Lower leg skin (tissue), 4 donors: ENCODE measurements around the gene SMIM22. TPM values are rescaled to one million over a fixed set of nuclear protein-coding genes. Genes with fewer than 3 reads are reported as not detected.

Experiments used
- DNase-seq, 2 donors: peaks; one replicate each; pipeline ENCODE4 v3.0.0-alpha.2; 2019; ENCODE audit warnings: low spot score in 2 of 2
- H3K4me3 ChIP-seq: fragments of 200-600 bp; sonication (generic); 2 replicates; pipeline ENCODE4 v1.5.1; 2017; ENCODE audit warnings: mild to moderate bottlenecking, low read depth; ENCODE audit not compliant: poor library complexity, severe bottlenecking
- CTCF ChIP-seq, 3 donors: fragments of 450-650 bp; IDR thresholded peaks; one replicate each; pipeline ENCODE4 v1.5.1; 2016; ENCODE audit warnings: antibody characterized with exemption in 3 of 3, mild to moderate bottlenecking in 3 of 3, moderate library complexity in 2 of 3
- POLR2A ChIP-seq, 2 donors: fragments of 450-650 bp; IDR thresholded peaks; one replicate each; pipeline ENCODE4 v1.6.1; 2016 to 2017; ENCODE audit warnings: antibody characterized with exemption in 2 of 2, mild to moderate bottlenecking in 1 of 2, moderate library complexity in 1 of 2
- WGBS, 2 donors: methylation state at CpG; one replicate each; pipeline ENCODE4 v1.1.5; 2018; 5-methylcytosine and 5-hydroxymethylcytosine counted together
- intact Hi-C: fragments of 100-400 bp; cut with DNase I; formaldehyde crosslinking; loops from one replicate; pipeline ENCODE4 v1.15.0; 2023; ENCODE audit warnings: low total_unique reads
- total RNA-seq, 4 donors: library from RNA; depleted of rRNA; stranded (reverse); fragments of >200 nt; gene quantifications; one replicate each; pipeline ENCODE4 v1.1.0, GENCODE V29; 2016

SMIM22 gene
- total RNA-seq, 4 donors from 2014 or later: 6.6 to 10.6 (median 7.6) TPM; not detected in 1

GRCh38 chr16:4799171-4799855 is 4.1 kb downstream of the SMIM22 start:
- no peak for DNase-seq
- TF ChIP-seq CTCF (IDR thresholded peaks at IDR 0.05) (no peak), POLR2A (IDR thresholded peaks at IDR 0.05) (no peak)
- intact Hi-C loops: no loop called here
- 91 to 92% methylated on average over 19 of the region's 19 CpGs for WGBS, 2 donors
- no peak overlapping the region for H3K4me3 ChIP-seq

GRCh38 chr16:4800290-4801041 is 5.3 kb downstream of the SMIM22 start:
- intact Hi-C loops: no loop called here
- DNase-seq: no peak
- no peak for TF ChIP-seq POLR2A (IDR thresholded peaks at IDR 0.05)
- no peak for TF ChIP-seq CTCF (IDR thresholded peaks at IDR 0.05)
- no peak overlapping the region for H3K4me3 ChIP-seq
- 66 to 69% methylated on average over 15 to 16 of the region's 17 CpGs for whole genome bisulfite sequencing, 2 donors

- TF ChIP-seq CTCF (IDR thresholded peaks at IDR 0.05): no peak
- TF ChIP-seq POLR2A (IDR thresholded peaks at IDR 0.05): no peak
- H3K4me3 ChIP-seq: peak overlapping the region; percentile 51
- no peak for DNase-seq
- intact Hi-C loops: no loop called here
- 52 to 60% methylated on average over 19 to 29 of the region's 29 CpGs for WGBS, 2 donors
Measured at GRCh38 chr16:4801051-4801961, 6.1 kb downstream of the SMIM22 start.

- peak within 1 kb of the TSS; percentile 51 for H3K4me3 ChIP-seq
- peak; percentile 69 to 94 for DNase-seq
- WGBS, 2 donors: 0% methylated on average over 11 to 55 of the region's 70 CpGs
- TF ChIP-seq POLR2A (IDR thresholded peaks at IDR 0.05) (no peak), CTCF (IDR thresholded peaks at IDR 0.05) (no peak)
- intact Hi-C loops: no loop called here
Measured at GRCh38 chr16:4801962-4802658, 6.9 kb downstream of the SMIM22 start, which contains the start of gene ROGDI. Gene ROGDI, minus strand, starts transcription at chr16:4802633. Its CDS starts 62 bp downstream, at chr16:4802571.

GRCh38 chr16:4802659-4803287 is 7.6 kb downstream of the SMIM22 start:
- WGBS, 2 donors: 1% methylated on average over 18 to 51 of the region's 59 CpGs
- TF ChIP-seq POLR2A (IDR thresholded peaks at IDR 0.05) (no peak), CTCF (IDR thresholded peaks at IDR 0.05) (no peak)

More at GRCh38 chr16:4802659-4803287, 7.6 kb downstream of the SMIM22 start:
- intact Hi-C loops: no loop called here
- DNase-seq: peak; percentile 86 to 98
- H3K4me3 ChIP-seq: peak overlapping the region; percentile 51
